Body of pancreas (tissue), 4 donors: Measurements from ENCODE around the gene DLG2. TPM values are rescaled to one million over a fixed set of nuclear protein-coding genes. Genes with fewer than 3 reads are reported as not detected.

Source experiments
- ATAC-seq: fragments of 150-250 bp; one replicate; pipeline ENCODE4 v1.9.1; 2016
- DNase-seq, 4 donors: peaks; one replicate each; pipeline ENCODE4 v3.0.0-alpha.2; 2019
- H3K27ac ChIP-seq, 4 donors: fragments of 200-600 bp; sonication (generic); 1 replicate in 3 of 4; 2 replicates in 1 of 4; pipeline versions ENCODE4 v1.5.1 to v1.6.1; 2016 to 2019; ENCODE audit warnings: mild to moderate bottlenecking in 1 of 4, mixed read lengths in 1 of 4, moderate library complexity in 1 of 4
- H3K27me3 ChIP-seq, 2 donors: fragments of 200-600 bp; sonication (generic); one replicate each; pipeline ENCODE4 v1.6.0; 2016; ENCODE audit warnings: mild to moderate bottlenecking in 1 of 2
- H3K36me3 ChIP-seq, 2 donors: fragments of 200-600 bp; sonication (generic); replicated peaks in 1 of 2; 2 replicates each; pipeline ENCODE4 v1.5.1; 2016; ENCODE audit warnings: low read depth in 2 of 2; ENCODE audit not compliant: insufficient read depth in 1 of 2
- H3K4me1 ChIP-seq: fragments of 200-600 bp; sonication (generic); one replicate; pipeline ENCODE4 v1.6.0; 2016
- H3K4me3 ChIP-seq, 2 donors: fragments of 200-600 bp; sonication (generic); 1 replicate in 1 of 2; 2 replicates in 1 of 2; pipeline ENCODE4 v1.5.1; 2016 to 2019
- H3K9me3 ChIP-seq, 3 donors: fragments of 200-600 bp; sonication (generic); 1 replicate in 2 of 3; 2 replicates in 1 of 3; pipeline ENCODE4 v1.5.1; 2016
- CTCF ChIP-seq, 7 experiments: fragments of 450-650 bp in 4 of 7; fragments of 200-600 bp in 3 of 7; sonication (generic) in 3 of 7; IDR thresholded peaks; one replicate each; pipeline ENCODE4 v1.5.1; 2016 to 2019; ENCODE audit warnings: antibody characterized with exemption in 7 of 7
- POLR2A ChIP-seq, 3 donors: fragments of 450-650 bp; IDR thresholded peaks; one replicate each; pipeline ENCODE4 v1.6.1; 2016; ENCODE audit warnings: antibody characterized with exemption in 3 of 3, mild to moderate bottlenecking in 2 of 3
- WGBS, 2 donors: methylation state at CpG; one replicate each; pipeline ENCODE4 v1.1.5; 2017; 5-methylcytosine and 5-hydroxymethylcytosine counted together
- intact Hi-C: fragments of 100-400 bp; cut with DNase I; formaldehyde crosslinking; loops from one replicate; pipeline ENCODE4 v1.15.1; 2023
- total RNA-seq, 2 donors: library from RNA; depleted of rRNA; stranded (reverse); fragments of >200 nt; gene quantifications; one replicate each; pipeline ENCODE4 v1.1.0, GENCODE V29; 2016

The DLG2 gene
- total RNA-seq, 2 donors from 2014 or later = 6.0 to 13.2 TPM

GRCh38 chr11:84829162-84829561, 798.0 kb downstream of the DLG2 start:
- DNase-seq (no peak), ATAC-seq (no peak)
- no peaks in the 10 kb centered on the region for H3K4me1 ChIP-seq
- intact Hi-C loops = no loop called here
- no peaks in the 10 kb centered on the region for H3K27me3 ChIP-seq
- TF ChIP-seq POLR2A (IDR thresholded peaks at IDR 0.05) (no peak), CTCF (IDR thresholded peaks at IDR 0.05) (no peak)
- 77 to 78% methylated on average over 2 of the region's 2 CpGs for WGBS, 2 donors
- H3K36me3 ChIP-seq = no peaks in the 10 kb centered on the region
- H3K27ac ChIP-seq = no peak overlapping the region
- H3K4me3 ChIP-seq = no peak overlapping the region
- no peaks in the 10 kb centered on the region for H3K9me3 ChIP-seq

- TF ChIP-seq POLR2A (IDR thresholded peaks at IDR 0.05) (no peak), CTCF (IDR thresholded peaks at IDR 0.05) (no peak)
- Histone ChIP-seq H3K36me3 (no peaks in the 10 kb centered on the region), H3K27ac (no peak overlapping the region), H3K4me3 (no peak overlapping the region), H3K4me1 (no peaks in the 10 kb centered on the region), H3K27me3 (no peaks in the 10 kb centered on the region), H3K9me3 (no peaks in the 10 kb centered on the region)
- no peak for ATAC-seq
- intact Hi-C loops = no loop called here
- WGBS, 2 donors = 89 to 91% methylated on average over 2 of the region's 2 CpGs
- DNase-seq = no peak
Observed at GRCh38 chr11:84828616-84829015, 798.5 kb downstream of the DLG2 start.

GRCh38 chr11:84825106-84825660, 802.0 kb downstream of the DLG2 start:
- Histone ChIP-seq H3K9me3 (no peaks in the 10 kb centered on the region), H3K4me1 (no peaks in the 10 kb centered on the region), H3K27me3 (no peaks in the 10 kb centered on the region), H3K36me3 (no peaks in the 10 kb centered on the region), H3K27ac (no peak overlapping the region), H3K4me3 (no peak overlapping the region)
- intact Hi-C loops = no loop called here
- DNase-seq = no peak
- ATAC-seq = no peak
- TF ChIP-seq CTCF (IDR thresholded peaks at IDR 0.05) = no peak
- no peak for TF ChIP-seq POLR2A (IDR thresholded peaks at IDR 0.05)
- WGBS, 2 donors = 60 to 71% methylated on average over 3 of the region's 3 CpGs

- no peak overlapping the region for H3K27ac ChIP-seq
- no peak for ATAC-seq
- intact Hi-C loops = no loop called here
- H3K36me3 ChIP-seq = no peaks in the 10 kb centered on the region
- H3K9me3 ChIP-seq = no peaks in the 10 kb centered on the region
- TF ChIP-seq CTCF (IDR thresholded peaks at IDR 0.05) = no peak
- TF ChIP-seq POLR2A (IDR thresholded peaks at IDR 0.05) = no peak
- no peak overlapping the region for H3K4me3 ChIP-seq
- 71 to 74% methylated on average over 3 of the region's 3 CpGs for WGBS, 2 donors
- H3K27me3 ChIP-seq = no peaks in the 10 kb centered on the region
- no peaks in the 10 kb centered on the region for H3K4me1 ChIP-seq
- DNase-seq = no peak
Observed at GRCh38 chr11:84824624-84825023, 802.5 kb downstream of the DLG2 start.

- no peak overlapping the region for H3K4me3 ChIP-seq
- TF ChIP-seq CTCF (IDR thresholded peaks at IDR 0.05) (no peak), POLR2A (IDR thresholded peaks at IDR 0.05) (no peak)
- H3K36me3 ChIP-seq = no peaks in the 10 kb centered on the region
- H3K27ac ChIP-seq = no peak overlapping the region
- no peaks in the 10 kb centered on the region for H3K27me3 ChIP-seq
- intact Hi-C loops = no loop called here
- DNase-seq (no peak), ATAC-seq (no peak)
- H3K4me1 ChIP-seq = no peaks in the 10 kb centered on the region
- H3K9me3 ChIP-seq = no peaks in the 10 kb centered on the region
- WGBS, 2 donors = 67 to 68% methylated on average over 2 of the region's 2 CpGs
Observed at GRCh38 chr11:84819537-84819936, 807.6 kb downstream of the DLG2 start.
